ENCODE data around the gene LTC4S.

LTC4S gene

GRCh38 chr5:179758955-179759354 is 34.8 kb upstream of the LTC4S start:
- TF ChIP-seq, protein P1, sequence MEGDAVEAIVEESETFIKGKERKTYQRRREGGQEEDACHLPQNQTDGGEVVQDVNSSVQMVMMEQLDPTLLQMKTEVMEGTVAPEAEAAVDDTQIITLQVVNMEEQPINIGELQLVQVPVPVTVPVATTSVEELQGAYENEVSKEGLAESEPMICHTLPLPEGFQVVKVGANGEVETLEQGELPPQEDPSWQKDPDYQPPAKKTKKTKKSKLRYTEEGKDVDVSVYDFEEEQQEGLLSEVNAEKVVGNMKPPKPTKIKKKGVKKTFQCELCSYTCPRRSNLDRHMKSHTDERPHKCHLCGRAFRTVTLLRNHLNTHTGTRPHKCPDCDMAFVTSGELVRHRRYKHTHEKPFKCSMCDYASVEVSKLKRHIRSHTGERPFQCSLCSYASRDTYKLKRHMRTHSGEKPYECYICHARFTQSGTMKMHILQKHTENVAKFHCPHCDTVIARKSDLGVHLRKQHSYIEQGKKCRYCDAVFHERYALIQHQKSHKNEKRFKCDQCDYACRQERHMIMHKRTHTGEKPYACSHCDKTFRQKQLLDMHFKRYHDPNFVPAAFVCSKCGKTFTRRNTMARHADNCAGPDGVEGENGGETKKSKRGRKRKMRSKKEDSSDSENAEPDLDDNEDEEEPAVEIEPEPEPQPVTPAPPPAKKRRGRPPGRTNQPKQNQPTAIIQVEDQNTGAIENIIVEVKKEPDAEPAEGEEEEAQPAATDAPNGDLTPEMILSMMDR (conservative IDR thresholded peaks at IDR 0.05; ENCODE audit: low read length): no peak
- DNase-seq (ENCODE audit: low read depth): no peak
- no peak overlapping the region for H3K4me3 ChIP-seq (ENCODE audit: low read length)

DNA sequence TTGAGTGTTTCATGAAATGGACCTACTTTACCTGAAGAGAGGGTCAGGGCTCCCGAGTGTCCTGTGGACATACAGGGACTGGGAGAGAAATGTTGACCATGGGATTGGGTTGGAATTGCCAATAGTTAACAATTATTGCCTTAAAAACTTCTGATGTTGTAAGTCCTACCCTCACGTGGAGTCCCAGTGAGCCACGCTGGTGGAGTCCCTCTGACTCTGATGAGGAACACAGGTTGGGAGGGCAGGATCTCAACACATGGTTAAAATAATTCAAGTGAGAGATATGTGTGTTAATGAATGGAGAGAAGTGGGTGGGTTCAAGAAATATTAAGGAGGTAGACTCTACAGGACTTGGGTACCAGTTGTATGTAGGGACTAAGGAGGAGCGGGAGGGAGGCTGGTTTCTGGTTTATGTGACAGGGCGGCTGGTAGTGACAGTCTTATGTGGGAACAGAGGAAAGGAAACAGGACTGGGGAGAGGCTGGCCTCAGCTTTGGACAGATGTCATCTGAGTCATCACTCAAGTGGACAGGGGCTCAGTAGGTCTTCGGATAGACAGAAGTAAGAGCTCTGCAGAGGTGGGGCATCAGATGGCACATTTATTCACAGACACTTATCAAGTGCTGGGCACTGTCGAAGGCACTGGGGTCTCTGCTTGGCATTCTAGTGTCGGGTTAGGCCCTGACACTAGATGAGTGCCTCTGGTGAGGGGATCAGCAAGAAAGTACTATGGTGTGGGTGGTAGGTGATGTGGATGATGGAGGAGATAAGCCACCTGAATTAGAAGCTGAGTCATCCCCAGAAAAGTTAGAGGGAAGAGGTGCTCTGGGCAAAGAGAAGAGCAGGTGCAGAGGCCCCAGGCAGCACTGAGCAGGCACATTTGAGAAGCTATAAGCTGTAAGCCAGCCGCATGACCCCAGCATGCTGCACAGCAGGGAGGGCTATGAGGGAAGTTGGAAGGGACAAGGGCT is 33.9 kb upstream of the LTC4S start:
- TF ChIP-seq, protein P1 (conservative IDR thresholded peaks at IDR 0.05; ENCODE audit: low read length): no peak

GRCh38 chr5:179762079-179762780 is 31.6 kb upstream of the LTC4S start:
- TF ChIP-seq, protein P1 (conservative IDR thresholded peaks at IDR 0.05; ENCODE audit: low read length): no peak
- DNase-seq (ENCODE audit: low read depth): peak; percentile 83
- H3K4me3 ChIP-seq (ENCODE audit: low read length): no peak overlapping the region; the same call in 1 of the 2 replicates

More for the DNA sequence above, 33.9 kb upstream of the LTC4S start:
- no peak overlapping the region for H3K4me3 ChIP-seq (ENCODE audit: low read length)
- no peak for DNase-seq (ENCODE audit: low read depth)

DNA sequence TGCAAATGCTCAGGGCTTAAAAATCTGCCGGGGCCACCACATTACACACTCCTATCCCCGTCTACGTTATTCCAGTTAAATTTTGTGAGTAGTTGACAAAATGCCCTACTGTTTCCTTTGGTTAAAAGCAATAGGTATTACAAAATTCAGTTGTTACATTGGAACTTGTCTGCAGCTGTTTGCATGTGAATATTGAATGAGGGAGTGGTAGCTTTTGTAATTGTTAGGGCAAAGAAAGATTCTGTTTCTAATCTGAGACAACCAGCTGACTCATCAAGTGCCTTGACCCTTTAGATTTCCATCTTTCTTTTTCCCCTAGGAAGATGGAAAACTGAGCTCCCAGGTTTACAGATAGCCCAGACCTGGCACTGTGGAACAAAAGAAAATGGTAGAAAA is 31.0 kb upstream of the LTC4S start:
- DNase-seq (ENCODE audit: low read depth): no peak
- H3K4me3 ChIP-seq (ENCODE audit: low read length): no peak overlapping the region
- TF ChIP-seq, protein P1 (conservative IDR thresholded peaks at IDR 0.05; ENCODE audit: low read length): no peak

DNA sequence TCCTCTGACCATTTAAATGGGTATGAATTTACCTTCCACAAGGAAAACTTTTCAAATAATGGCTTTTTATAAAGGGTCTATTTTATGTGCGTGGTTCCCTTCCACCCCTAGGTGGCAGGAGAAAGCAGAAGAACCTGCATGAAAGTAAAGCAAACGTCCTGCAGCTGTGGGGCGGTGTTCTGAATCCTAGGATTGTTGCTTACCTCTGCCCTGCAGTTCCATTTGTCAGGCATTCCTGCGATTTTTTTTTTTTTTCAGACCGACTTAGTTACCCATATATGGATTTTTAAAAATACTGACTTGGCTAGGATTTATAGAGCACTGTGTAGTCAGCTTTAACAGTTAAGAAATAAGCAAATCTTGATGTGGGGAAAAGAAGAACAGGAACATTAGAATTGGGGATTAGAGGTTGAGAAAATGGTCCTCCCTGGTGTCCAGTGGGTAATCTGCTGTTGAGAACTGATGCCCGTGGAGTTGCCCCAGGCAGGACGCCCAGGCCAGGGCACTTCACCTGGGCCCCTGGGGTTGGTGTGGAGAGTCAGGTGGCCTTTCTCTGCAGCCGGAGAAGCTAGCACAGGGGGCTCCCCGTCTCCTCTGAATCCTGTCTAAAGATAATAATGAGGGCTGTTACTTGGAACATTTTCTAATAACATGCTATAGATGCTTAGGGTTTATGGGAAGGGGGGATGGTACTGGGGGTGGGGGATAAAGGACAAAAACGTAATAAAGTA is 30.4 kb upstream of the LTC4S start:
- no peak overlapping the region for H3K4me3 ChIP-seq (ENCODE audit: low read length)
- DNase-seq (ENCODE audit: low read depth): peak; percentile 80
- TF ChIP-seq, protein P1 (conservative IDR thresholded peaks at IDR 0.05; ENCODE audit: low read length): peak; percentile 89

GRCh38 chr5:179764056-179764455 is 29.7 kb upstream of the LTC4S start:
- no peak for DNase-seq (ENCODE audit: low read depth)
- H3K4me3 ChIP-seq (ENCODE audit: low read length): no peak overlapping the region
- TF ChIP-seq, protein P1 (conservative IDR thresholded peaks at IDR 0.05; ENCODE audit: low read length): no peak
